ENCODE results near the gene SFMBT2.
A peak's percentile ranks its signal among the peaks of the same experiment; 100 is the strongest.

SFMBT2 gene

GRCh38 chr10:7410862-7411670 lies at the start of gene SFMBT2:
Gene SFMBT2, minus strand, starts transcription at chr10:7411034. Its CDS starts 29,136 bp downstream, at chr10:7381898.
- peak; percentile 34 to 69 for DNase-seq

- no peak for DNase-seq
Observed at GRCh38 chr10:7460006-7460405, 49.2 kb upstream of the SFMBT2 start.

- DNase-seq, result no peak
Observed at GRCh38 chr10:7458556-7458955, 47.7 kb upstream of the SFMBT2 start.

- DNase-seq, result no peak
Observed at GRCh38 chr10:7457478-7458316, 46.9 kb upstream of the SFMBT2 start.

GRCh38 chr10:7449063-7449695 lies 38.3 kb upstream of the SFMBT2 start:
- DNase-seq, result no peak

GRCh38 chr10:7445474-7446185 lies 34.8 kb upstream of the SFMBT2 start:
- no peak for DNase-seq

GRCh38 chr10:7444551-7445121 lies 33.8 kb upstream of the SFMBT2 start:
- peak in 1 of 2 experiments; percentile 43 for DNase-seq

GRCh38 chr10:7443036-7443435 lies 32.2 kb upstream of the SFMBT2 start:
- DNase-seq, result no peak

- no peak for DNase-seq
Observed at GRCh38 chr10:7441403-7442147, 30.7 kb upstream of the SFMBT2 start.

GRCh38 chr10:7439696-7440095 lies 28.9 kb upstream of the SFMBT2 start:
- no peak for DNase-seq

GRCh38 chr10:7438196-7438986 lies 27.6 kb upstream of the SFMBT2 start:
- DNase-seq, result no peak

- DNase-seq, result no peak
Observed at GRCh38 chr10:7436490-7437100, 25.8 kb upstream of the SFMBT2 start.

- no peak for DNase-seq
Observed at GRCh38 chr10:7435674-7436073, 24.8 kb upstream of the SFMBT2 start.

GRCh38 chr10:7434378-7434777 lies 23.5 kb upstream of the SFMBT2 start:
- DNase-seq, result no peak

- DNase-seq, result peak in 1 of 2 experiments; percentile 42
Observed at GRCh38 chr10:7433861-7434260, 23.0 kb upstream of the SFMBT2 start.

- DNase-seq, result peak; percentile 89 to 93
Observed at GRCh38 chr10:7432884-7433726, 22.3 kb upstream of the SFMBT2 start.

GRCh38 chr10:7428673-7429350 lies 18.0 kb upstream of the SFMBT2 start:
- no peak for DNase-seq

- no peak for DNase-seq
Observed at GRCh38 chr10:7426349-7426748, 15.5 kb upstream of the SFMBT2 start.

GRCh38 chr10:7425691-7426090 lies 14.9 kb upstream of the SFMBT2 start:
- no peak for DNase-seq

Measured in NCI-H526 (cell line).